ENCODE measurements around the gene DHRSX.

- TF ChIP-seq CTCF (IDR thresholded peaks at IDR 0.05 in 2 of 3, conservative IDR thresholded peaks at IDR 0.05 in 1 of 3; ENCODE audit: insufficient read depth in 2 of 3, low read depth in 1 of 3, low read length in 3 of 3) (no peak), CBX8 (IDR thresholded peaks at IDR 0.05; ENCODE audit: borderline replicate concordance, extremely low read depth, low read depth, low read length, poor library complexity, severe bottlenecking) (no peak), MED1 (CRISPR knock-in tag; IDR thresholded peaks at IDR 0.05; ENCODE audit: borderline replicate concordance) (no peak), CEBPB (tag; IDR thresholded peaks at IDR 0.05) (no peak), ARID2 (IDR thresholded peaks at IDR 0.05) (no peak)
Measured at GRCh38 chrX:2447484-2447883, 53.3 kb downstream of the DHRSX start.
